ENCODE measurements around the gene KLF3. TPM values are rescaled to one million over a fixed set of nuclear protein-coding genes. Genes with fewer than 3 reads are reported as not detected.

Gene KLF3
- total RNA-seq, 1 donor = 25.3 TPM

GRCh38 chr4:38675146-38676121 lies 11.4 kb downstream of the KLF3 start:
- no peak overlapping the region for H3K4me2 ChIP-seq (ENCODE audit: insufficient read depth, low read length)
- TF ChIP-seq CTCF (IDR thresholded peaks at IDR 0.05; ENCODE audit: extremely low read depth, low read depth, low read length) = peak; percentile 97
- H3K9me3 ChIP-seq (ENCODE audit: low read depth, low read length) = no peaks in the 10 kb centered on the region
- DNase-seq (ENCODE audit: insufficient read length, low spot score, missing footprints) = peak; percentile 68
- no peak overlapping the region for H3K4me3 ChIP-seq (ENCODE audit: insufficient read depth, low read length)
- H3K79me2 ChIP-seq (ENCODE audit: insufficient read depth, low read length) = peaks cover 95% of the 10 kb centered on the region
- no peaks in the 10 kb centered on the region for H3K27me3 ChIP-seq (ENCODE audit: insufficient read depth, low read length)
- H2AFZ ChIP-seq (ENCODE audit: low read length) = no peak overlapping the region
- H4K20me1 ChIP-seq (ENCODE audit: insufficient read depth, low read length) = peaks cover 25% of the 10 kb centered on the region
- H3K36me3 ChIP-seq (ENCODE audit: insufficient read depth, low read length) = no peaks in the 10 kb centered on the region
- peaks cover 47% of the 10 kb centered on the region for H3K4me1 ChIP-seq (ENCODE audit: insufficient read depth, low read length)
- H3K27ac ChIP-seq (ENCODE audit: low read depth, low read length) = peak overlapping the region; percentile 9

GRCh38 chr4:38676986-38677385 lies 13.0 kb downstream of the KLF3 start:
- Histone ChIP-seq H3K79me2 (ENCODE audit: insufficient read depth, low read length) (peaks cover 93% of the 10 kb centered on the region), H3K27ac (ENCODE audit: low read depth, low read length) (peak overlapping the region; percentile 46), H3K36me3 (ENCODE audit: insufficient read depth, low read length) (peaks cover 11% of the 10 kb centered on the region), H3K27me3 (ENCODE audit: insufficient read depth, low read length) (no peaks in the 10 kb centered on the region), H2AFZ (ENCODE audit: low read length) (no peak overlapping the region), H3K4me2 (ENCODE audit: insufficient read depth, low read length) (no peak overlapping the region), H4K20me1 (ENCODE audit: insufficient read depth, low read length) (peaks cover 13% of the 10 kb centered on the region), H3K4me1 (ENCODE audit: insufficient read depth, low read length) (peaks cover 55% of the 10 kb centered on the region), H3K9me3 (ENCODE audit: low read depth, low read length) (no peaks in the 10 kb centered on the region), H3K4me3 (ENCODE audit: insufficient read depth, low read length) (no peak overlapping the region)
- DNase-seq (ENCODE audit: insufficient read length, low spot score, missing footprints) = no peak
- TF ChIP-seq CTCF (IDR thresholded peaks at IDR 0.05; ENCODE audit: extremely low read depth, low read depth, low read length) = no peak

DNA sequence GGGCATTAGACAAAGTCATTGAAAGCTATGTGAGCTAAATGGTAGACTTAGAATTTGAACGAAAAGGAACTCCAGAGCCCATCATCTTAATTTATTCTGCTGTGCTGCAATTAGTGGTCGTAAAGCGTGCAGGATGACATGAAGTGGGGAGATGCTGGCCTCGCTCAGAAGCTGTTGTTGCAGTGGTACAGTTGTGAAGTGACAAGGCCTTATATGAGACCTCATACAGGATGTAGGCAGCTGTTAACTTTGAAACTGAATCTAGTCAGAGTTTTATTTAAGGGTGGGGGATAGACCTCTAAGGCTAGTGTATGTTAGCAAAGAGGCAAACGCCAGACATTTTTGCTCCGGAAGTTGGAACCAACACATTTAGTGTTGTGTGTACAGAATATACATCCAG lies 13.4 kb downstream of the KLF3 start:
- Histone ChIP-seq H2AFZ (ENCODE audit: low read length) (no peak overlapping the region), H3K4me3 (ENCODE audit: insufficient read depth, low read length) (no peak overlapping the region), H3K4me2 (ENCODE audit: insufficient read depth, low read length) (peak overlapping the region; percentile 9), H3K27ac (ENCODE audit: low read depth, low read length) (peak overlapping the region; percentile 46), H3K36me3 (ENCODE audit: insufficient read depth, low read length) (peaks cover 12% of the 10 kb centered on the region), H3K4me1 (ENCODE audit: insufficient read depth, low read length) (peaks cover 51% of the 10 kb centered on the region), H3K27me3 (ENCODE audit: insufficient read depth, low read length) (no peaks in the 10 kb centered on the region), H3K79me2 (ENCODE audit: insufficient read depth, low read length) (peaks cover 92% of the 10 kb centered on the region), H4K20me1 (ENCODE audit: insufficient read depth, low read length) (peaks cover 10% of the 10 kb centered on the region), H3K9me3 (ENCODE audit: low read depth, low read length) (no peaks in the 10 kb centered on the region)
- TF ChIP-seq CTCF (IDR thresholded peaks at IDR 0.05; ENCODE audit: extremely low read depth, low read depth, low read length) = no peak
- no peak for DNase-seq (ENCODE audit: insufficient read length, low spot score, missing footprints)

- Histone ChIP-seq H3K4me1 (ENCODE audit: insufficient read depth, low read length) (peaks cover 46% of the 10 kb centered on the region), H3K9me3 (ENCODE audit: low read depth, low read length) (no peaks in the 10 kb centered on the region), H3K27ac (ENCODE audit: low read depth, low read length) (peak overlapping the region; percentile 67), H3K27me3 (ENCODE audit: insufficient read depth, low read length) (no peaks in the 10 kb centered on the region), H3K4me3 (ENCODE audit: insufficient read depth, low read length) (no peak overlapping the region), H2AFZ (ENCODE audit: low read length) (no peak overlapping the region), H3K36me3 (ENCODE audit: insufficient read depth, low read length) (peaks cover 12% of the 10 kb centered on the region), H3K79me2 (ENCODE audit: insufficient read depth, low read length) (peaks cover 91% of the 10 kb centered on the region), H3K4me2 (ENCODE audit: insufficient read depth, low read length) (peak overlapping the region; percentile 9), H4K20me1 (ENCODE audit: insufficient read depth, low read length) (peaks cover 10% of the 10 kb centered on the region)
- peak; percentile 86 for DNase-seq (ENCODE audit: insufficient read length, low spot score, missing footprints)
- no peak for TF ChIP-seq CTCF (IDR thresholded peaks at IDR 0.05; ENCODE audit: extremely low read depth, low read depth, low read length)
These were observed 14.1 kb downstream of the KLF3 start for GRCh38 chr4:38678078-38678477.

Measured in osteoblast (primary cell).